Rectal smooth muscle tissue (tissue), 1 donor: ENCODE data around the gene TREH.
A peak's percentile ranks its signal among the peaks of the same experiment; 100 is the strongest.
"Not testable (repeated sequence)": the region's sequence is repeated elsewhere in the genome, so short reads cannot be mapped to it uniquely, and the experiment has no call there.

ENCODE experiments used
- H3K27ac ChIP-seq: one replicate; pipeline ENCODE4 v1.7.0; 2013; ENCODE audit warnings: low read depth, low read length, inconsistent platforms
- H3K27me3 ChIP-seq: one replicate; pipeline ENCODE4 v1.7.0; 2013; ENCODE audit warnings: low read length; ENCODE audit not compliant: control insufficient read depth, insufficient read depth
- H3K36me3 ChIP-seq: one replicate; pipeline ENCODE4 v1.7.0; 2013; ENCODE audit warnings: low read length; ENCODE audit not compliant: control insufficient read depth, insufficient read depth
- H3K4me1 ChIP-seq: one replicate; pipeline ENCODE4 v1.7.0; 2013; ENCODE audit warnings: low read length; ENCODE audit not compliant: control insufficient read depth, insufficient read depth
- H3K4me3 ChIP-seq: one replicate; pipeline ENCODE4 v1.7.0; 2013; ENCODE audit warnings: low read length
- H3K9ac ChIP-seq: one replicate; pipeline ENCODE4 v1.7.0; 2013; ENCODE audit warnings: low read length

TREH gene

DNA sequence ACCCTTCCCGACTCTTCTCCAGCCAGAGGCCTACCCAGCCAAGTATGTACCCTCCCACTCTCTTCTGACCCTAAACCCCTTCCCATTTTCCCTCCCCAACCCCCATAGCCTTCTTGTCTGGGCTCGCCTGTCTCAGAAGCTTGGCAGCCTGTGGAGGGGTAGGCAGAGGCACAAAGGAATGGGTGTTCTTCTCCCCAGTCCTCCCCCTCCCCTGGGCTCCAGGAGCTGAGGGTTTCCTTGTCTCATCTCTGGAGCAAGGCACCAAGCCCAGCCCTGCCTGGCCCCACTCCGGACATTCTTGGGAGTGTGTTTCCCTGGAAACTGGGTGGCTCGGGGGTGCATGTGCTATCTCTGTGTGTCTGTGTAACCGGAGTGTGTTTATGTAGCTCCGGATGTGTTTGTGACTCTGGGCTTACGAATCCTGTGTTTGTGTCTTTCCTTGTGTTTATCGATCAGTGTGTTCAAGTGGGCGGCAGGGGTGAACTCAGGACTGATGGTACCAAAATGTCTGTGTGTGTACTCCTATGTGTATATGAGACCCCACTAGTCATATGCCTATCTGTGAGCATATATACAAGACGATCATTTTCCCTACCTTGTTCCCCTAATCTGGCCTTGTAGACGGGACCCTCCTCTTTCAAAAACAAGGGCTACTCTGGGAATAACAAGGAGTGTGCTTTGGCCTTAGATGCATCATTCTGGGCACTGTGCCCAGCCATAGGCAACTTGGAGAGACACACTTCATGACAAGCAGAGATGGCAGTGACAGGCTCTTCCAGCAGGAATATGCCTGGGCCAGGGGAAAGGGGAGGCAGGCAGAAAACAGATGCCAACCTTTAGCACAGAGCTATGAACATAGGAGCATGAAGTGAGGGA is 61.1 kb downstream of the TREH start:
- H3K4me3 ChIP-seq, result peak overlapping the region; percentile 6
- no peak overlapping the region for H3K9ac ChIP-seq
- H3K27me3 ChIP-seq, result no peaks in the 10 kb centered on the region
- peaks cover 9% of the 10 kb centered on the region for H3K36me3 ChIP-seq
- peak overlapping the region; percentile 48 for H3K27ac ChIP-seq
- peaks cover 41% of the 10 kb centered on the region for H3K4me1 ChIP-seq

DNA sequence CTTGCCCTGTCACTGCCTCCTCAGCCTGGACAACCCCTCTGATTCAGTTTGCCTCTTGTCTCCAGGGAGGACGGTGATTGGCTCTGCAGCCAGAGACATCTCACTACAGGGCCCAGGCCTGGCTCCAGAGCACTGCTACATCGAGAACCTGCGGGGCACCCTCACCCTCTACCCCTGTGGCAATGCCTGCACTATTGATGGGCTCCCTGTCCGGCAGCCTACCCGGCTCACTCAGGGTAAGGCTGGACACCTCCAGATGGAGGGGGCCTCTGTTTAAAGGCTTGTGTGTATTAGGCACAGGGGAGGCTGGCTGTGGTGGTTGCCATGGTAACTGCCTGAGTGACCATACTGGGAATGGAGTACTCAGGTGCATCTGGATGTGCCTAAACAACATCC is 63.5 kb downstream of the TREH start:
- Histone ChIP-seq H3K9ac (no peak overlapping the region), H3K27me3 (no peaks in the 10 kb centered on the region), H3K27ac (no peak overlapping the region), H3K4me3 (no peak overlapping the region), H3K36me3 (peaks cover 9% of the 10 kb centered on the region), H3K4me1 (peaks cover 23% of the 10 kb centered on the region)

DNA sequence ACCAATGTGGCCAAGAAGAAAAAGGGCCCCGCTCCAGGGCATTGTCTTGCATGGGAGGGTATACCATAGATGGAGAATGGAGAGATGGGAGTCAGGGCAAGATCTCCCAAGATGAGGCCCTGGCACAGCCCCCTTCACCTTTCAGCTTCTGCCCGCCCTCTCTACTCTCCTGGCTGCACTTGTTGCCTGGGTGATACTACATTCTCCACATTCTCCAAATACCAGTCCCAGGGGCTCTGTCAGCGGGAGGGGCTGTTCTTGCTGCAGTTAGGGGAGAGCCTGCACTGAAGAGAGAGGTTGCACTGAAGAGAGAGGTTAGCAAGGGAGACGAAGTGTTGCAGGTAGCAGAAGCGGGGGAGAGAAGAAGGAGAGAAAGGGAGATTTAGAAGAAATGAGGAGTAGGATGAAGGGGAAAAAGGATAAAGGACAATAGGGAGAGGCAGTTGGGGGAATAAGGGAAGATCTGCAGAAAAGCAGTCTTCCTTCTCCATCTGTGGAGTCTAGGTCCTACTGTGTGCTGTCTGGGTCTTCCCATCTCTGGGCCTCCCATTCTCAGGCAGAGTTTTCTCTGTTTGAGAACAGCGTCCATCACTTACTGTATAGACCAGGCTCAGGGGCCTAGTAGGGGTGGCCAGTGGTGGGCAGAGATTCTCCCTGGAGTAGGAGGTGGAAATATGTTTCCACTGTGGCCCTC is 64.0 kb downstream of the TREH start:
- H3K4me1 ChIP-seq, result peaks cover 18% of the 10 kb centered on the region
- H3K9ac ChIP-seq, result no peak overlapping the region
- H3K36me3 ChIP-seq, result peaks cover 9% of the 10 kb centered on the region
- H3K4me3 ChIP-seq, result no peak overlapping the region
- H3K27me3 ChIP-seq, result no peaks in the 10 kb centered on the region
- H3K27ac ChIP-seq, result no peak overlapping the region

GRCh38 chr11:118614511-118614910 is 64.9 kb downstream of the TREH start:
- H3K9ac ChIP-seq, result no peak overlapping the region
- H3K4me3 ChIP-seq, result no peak overlapping the region
- peaks cover 9% of the 10 kb centered on the region for H3K36me3 ChIP-seq
- peaks cover 1% of the 10 kb centered on the region for H3K27me3 ChIP-seq
- peaks cover 13% of the 10 kb centered on the region for H3K4me1 ChIP-seq
- no peak overlapping the region for H3K27ac ChIP-seq

GRCh38 chr11:118612378-118612777 is 67.1 kb downstream of the TREH start:
- peaks cover 6% of the 10 kb centered on the region for H3K27me3 ChIP-seq
- no peak overlapping the region for H3K4me3 ChIP-seq
- no peak overlapping the region for H3K9ac ChIP-seq
- no peaks in the 10 kb centered on the region for H3K4me1 ChIP-seq
- H3K36me3 ChIP-seq, result peaks cover 9% of the 10 kb centered on the region
- no peak overlapping the region for H3K27ac ChIP-seq

GRCh38 chr11:118611433-118611795 is 68.0 kb downstream of the TREH start:
- H3K9ac ChIP-seq, H3K27ac ChIP-seq, H3K27me3 ChIP-seq, H3K4me3 ChIP-seq, H3K4me1 ChIP-seq, H3K36me3 ChIP-seq: not testable (repeated sequence)

DNA sequence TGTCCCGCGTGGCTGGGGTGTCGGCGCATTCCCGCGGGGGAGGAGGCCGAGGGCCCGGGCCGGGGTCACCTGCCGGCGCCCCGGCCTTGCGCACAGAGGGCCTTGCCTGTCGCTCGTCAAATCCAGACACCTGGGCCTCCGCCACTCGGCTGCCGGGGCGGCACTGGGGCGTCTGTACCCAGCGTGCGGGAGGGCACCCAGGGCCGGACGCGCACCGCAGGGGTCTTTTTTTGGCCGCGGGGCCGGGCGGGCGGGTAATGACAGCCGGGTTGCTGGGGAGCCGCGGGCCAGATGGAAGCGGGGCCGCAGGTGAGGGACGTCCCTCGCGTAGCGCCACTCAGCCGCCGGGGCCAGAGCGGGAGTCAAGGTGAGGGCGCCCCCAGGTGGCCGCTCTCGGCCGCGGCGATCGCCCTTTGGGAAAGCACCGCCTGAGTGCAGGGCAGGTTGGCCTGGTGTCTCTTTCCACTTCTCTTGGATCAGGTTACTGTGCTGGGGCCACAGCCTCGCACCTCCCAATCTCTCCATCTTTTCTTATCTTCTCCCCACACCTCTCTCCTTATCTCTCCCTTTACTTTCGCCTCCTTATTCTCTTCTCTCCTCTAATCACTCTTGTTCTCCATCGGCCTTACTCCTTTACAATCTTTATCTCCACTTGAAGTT is 68.5 kb downstream of the TREH start:
- peaks cover 9% of the 10 kb centered on the region for H3K36me3 ChIP-seq
- H3K9ac ChIP-seq, result no peak overlapping the region
- no peak overlapping the region for H3K27ac ChIP-seq
- H3K27me3 ChIP-seq, result peaks cover 6% of the 10 kb centered on the region
- peaks cover 8% of the 10 kb centered on the region for H3K4me1 ChIP-seq
- peak overlapping the region; percentile 81 for H3K4me3 ChIP-seq

GRCh38 chr11:118610225-118610772 is 69.2 kb downstream of the TREH start:
- Histone ChIP-seq H3K27me3 (peaks cover 6% of the 10 kb centered on the region), H3K4me1 (peaks cover 12% of the 10 kb centered on the region), H3K36me3 (peaks cover 6% of the 10 kb centered on the region), H3K4me3 (peak overlapping the region; percentile 81), H3K9ac (no peak overlapping the region), H3K27ac (no peak overlapping the region)

DNA sequence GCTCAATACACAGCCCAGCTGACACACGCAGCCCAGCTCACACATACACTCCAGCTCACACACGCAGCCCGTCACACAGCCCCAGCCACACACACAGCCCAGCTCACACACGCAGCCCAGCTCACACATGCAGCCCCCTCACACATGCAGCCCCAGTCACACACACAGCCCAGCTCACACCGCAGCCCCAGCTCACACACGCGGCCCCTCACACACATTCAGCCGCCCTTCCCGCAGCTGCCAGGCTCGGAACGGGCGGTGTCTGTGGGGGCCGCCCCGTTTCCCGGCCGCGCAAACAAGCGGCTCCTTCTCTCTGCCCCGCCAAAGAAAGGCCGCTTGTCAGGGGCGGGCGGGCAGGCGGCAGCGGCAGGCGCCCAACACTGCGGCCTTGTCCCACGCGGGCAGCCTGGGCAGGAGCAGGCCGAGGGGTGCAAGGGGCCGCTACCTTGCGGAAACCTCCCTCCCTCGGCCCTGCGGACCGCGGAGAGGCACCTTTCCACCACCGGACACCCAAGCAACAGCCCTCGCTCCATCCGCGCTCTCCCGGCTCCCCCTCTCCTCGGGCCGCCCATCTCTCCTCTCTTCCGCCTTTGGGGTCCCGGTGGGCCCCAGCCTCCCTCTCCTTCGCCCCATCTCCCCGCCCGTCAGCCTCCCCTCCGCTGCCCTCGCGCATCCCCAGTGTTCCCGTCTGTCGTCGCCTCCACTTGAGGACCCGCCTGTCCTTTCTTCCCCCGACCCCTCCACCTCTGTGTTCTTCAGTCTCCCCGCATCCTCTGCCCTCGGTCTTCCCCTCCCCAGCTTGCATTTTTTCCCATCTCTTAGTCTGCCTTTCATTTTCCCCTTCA is 69.8 kb downstream of the TREH start:
- H3K36me3 ChIP-seq, result peaks cover 4% of the 10 kb centered on the region
- peak overlapping the region; percentile 89 for H3K27ac ChIP-seq
- H3K4me1 ChIP-seq, result peaks cover 18% of the 10 kb centered on the region
- peak overlapping the region; percentile 14 for H3K9ac ChIP-seq
- H3K4me3 ChIP-seq, result peak overlapping the region; percentile 81
- H3K27me3 ChIP-seq, result peaks cover 6% of the 10 kb centered on the region

DNA sequence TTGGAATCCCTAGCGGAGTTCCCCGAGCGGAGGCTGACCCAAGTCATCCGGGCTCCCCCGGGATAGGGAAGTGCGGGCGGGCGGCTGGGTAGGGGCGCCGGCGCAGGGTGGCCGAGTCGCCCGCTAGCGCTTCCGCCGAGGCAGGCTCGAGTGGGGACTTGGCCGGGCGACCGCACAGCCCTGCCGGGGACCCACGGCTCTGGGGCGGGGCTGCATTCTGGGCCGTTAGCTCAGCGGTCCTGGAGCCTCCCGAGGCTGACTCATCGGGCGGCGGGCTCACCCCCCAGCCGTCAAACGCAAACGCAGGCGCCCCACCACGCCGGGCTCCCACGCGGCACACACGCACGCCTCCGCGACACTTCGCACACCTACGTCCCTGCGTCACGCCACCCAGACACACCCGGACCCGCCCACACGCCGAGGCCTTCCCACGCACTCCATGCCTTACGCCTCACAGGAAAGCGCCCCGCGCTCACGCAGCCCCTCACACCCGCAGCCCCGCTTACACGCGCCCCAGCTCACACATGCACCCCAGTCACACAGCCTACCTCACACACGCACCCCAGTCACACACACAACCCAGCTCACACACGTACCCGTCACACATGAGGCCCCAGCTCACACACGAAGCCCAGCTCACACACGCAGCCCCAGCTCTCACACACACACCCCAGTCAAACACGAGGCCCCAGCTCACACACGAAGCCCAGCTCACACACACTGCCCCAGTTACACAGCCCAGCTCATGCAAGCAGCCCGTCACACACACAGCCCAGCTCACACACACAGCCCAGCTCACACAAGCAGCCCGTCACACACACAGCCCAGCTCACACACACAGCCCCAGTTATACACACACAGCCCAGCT is 70.9 kb downstream of the TREH start:
- H3K27ac ChIP-seq, result peak overlapping the region; percentile 89
- H3K36me3 ChIP-seq, result no peaks in the 10 kb centered on the region
- H3K4me1 ChIP-seq, result peaks cover 25% of the 10 kb centered on the region
- peak overlapping the region; percentile 81 for H3K4me3 ChIP-seq
- peaks cover 6% of the 10 kb centered on the region for H3K27me3 ChIP-seq
- no peak overlapping the region for H3K9ac ChIP-seq
